Gastrocnemius medialis (tissue), 4 donors: ENCODE data around the gene FYTTD1.

Source experiments
- CTCF ChIP-seq, 5 experiments: fragments of 450-650 bp in 3 of 5; fragments of 200-600 bp in 2 of 5; sonication (generic) in 2 of 5; IDR thresholded peaks in 4 of 5; conservative IDR thresholded peaks in 1 of 5; 1 replicate in 4 of 5; 2 replicates in 1 of 5; pipeline ENCODE4 v1.5.1; 2016 to 2019; ENCODE audit warnings: antibody characterized with exemption in 5 of 5, mild to moderate bottlenecking in 3 of 5, moderate library complexity in 3 of 5
- POLR2A ChIP-seq, 2 donors: fragments of 450-650 bp; IDR thresholded peaks; one replicate each; pipeline ENCODE4 v1.6.1; 2017; ENCODE audit warnings: antibody characterized with exemption in 2 of 2, mild to moderate bottlenecking in 2 of 2, moderate library complexity in 2 of 2

GRCh38 chr3:197791892-197792647, 42.4 kb downstream of the FYTTD1 start:
- TF ChIP-seq CTCF (IDR thresholded peaks at IDR 0.05 in 4 of 5, conservative IDR thresholded peaks at IDR 0.05 in 1 of 5) (no peak), POLR2A (IDR thresholded peaks at IDR 0.05) (no peak)
